GM12878 (cell line): Measurements from ENCODE around the gene IL1B. TPM values are rescaled to one million over a fixed set of nuclear protein-coding genes. Genes with fewer than 3 reads are reported as not detected.

Experiments used
- ATAC-seq: fragments of 200-7000 bp; cut with Tn5 transposase; 3 replicates; pipeline ENCODE4 v1.9.1; 2020; ENCODE audit warnings: mild to moderate bottlenecking, moderate library complexity
- BruUV-seq: library from RNA; stranded (reverse); fragments of 400-500 nt; replicated peaks from 2 replicates; lab custom pipeline; 2021; lab: Mats Ljungman, UMichigan
- CTCF ChIA-PET: fragments of 300-600 bp; sonication (Branson Sonifier 250); formaldehyde crosslinking; extraction: SDS; loops from one replicate; lab custom pipeline; 2021; ENCODE audit warnings: inconsistent platforms; lab: Yijun Ruan, JAX
- POLR2A ChIA-PET: fragments of 350-600 bp; formaldehyde crosslinking; extraction: SDS; loops from one replicate; lab custom pipeline; 2021; ENCODE audit warnings: inconsistent platforms; lab: Charles Lee
- RAD21 ChIA-PET: fragments of 300-600 bp; sonication (Branson Sonifier 250); formaldehyde crosslinking; loops from one replicate; lab custom pipeline; 2023; ENCODE audit warnings: antibody characterized with exemption; ENCODE audit not compliant: unreplicated experiment; lab: Charles Lee
- SMC1A ChIA-PET: fragments of 300-600 bp; sonication (Branson Sonifier 250); formaldehyde crosslinking; loops from one replicate; lab custom pipeline; 2023; ENCODE audit not compliant: unreplicated experiment, uncharacterized antibody; lab: Charles Lee
- DNase-seq: peaks from one replicate; pipeline ENCODE4 v3.0.0-alpha.2; 2011; ENCODE audit warnings: low read depth, low spot score
- FAIRE-seq: peaks from 3 replicates; lab custom pipeline; 2011; peaks lifted over from hg19 to GRCh38; lab: Jason Lieb, UNC
- H2AFZ ChIP-seq: 2 replicates; pipeline ENCODE4 v1.6.0; 2011; ENCODE audit warnings: low read depth, low read length, control low read depth; ENCODE audit not compliant: control insufficient read depth
- H3K27ac ChIP-seq: 2 replicates; pipeline ENCODE4 v1.5.1; 2011; ENCODE audit warnings: control low read depth; ENCODE audit not compliant: control insufficient read depth, insufficient read depth
- H3K27me3 ChIP-seq, 2 experiments: replicated peaks in 1 of 2; 2 replicates each; pipeline versions ENCODE4 v1.6.0 to v1.6.1; 2011; ENCODE audit warnings: low read length in 1 of 2; ENCODE audit not compliant: control insufficient read depth in 2 of 2, insufficient read depth in 2 of 2
- H3K36me3 ChIP-seq, 2 experiments: 2 replicates each; pipeline ENCODE4 v1.5.1; 2011; ENCODE audit warnings: low read length in 1 of 2; ENCODE audit not compliant: control insufficient read depth in 2 of 2, insufficient read depth in 2 of 2
- H3K4me1 ChIP-seq: 2 replicates; pipeline ENCODE4 v1.6.1; 2011; ENCODE audit warnings: mild to moderate bottlenecking, low read length, moderate library complexity, mixed read lengths; ENCODE audit not compliant: control insufficient read depth, insufficient read depth
- H3K4me2 ChIP-seq: 2 replicates; pipeline ENCODE4 v1.6.0; 2011; ENCODE audit warnings: control low read depth; ENCODE audit not compliant: control insufficient read depth, insufficient read depth
- H3K4me3 ChIP-seq: fragments of 200-600 bp; sonication (generic); 2 replicates; pipeline ENCODE4 v1.5.1; 2016
- H3K79me2 ChIP-seq: 2 replicates; pipeline ENCODE4 v1.6.0; 2011; ENCODE audit warnings: low read length; ENCODE audit not compliant: control insufficient read depth, insufficient read depth
- H3K9ac ChIP-seq: 2 replicates; pipeline ENCODE4 v1.8.0; 2011; ENCODE audit warnings: low read length, control low read depth, mixed read lengths; ENCODE audit not compliant: control insufficient read depth, insufficient read depth
- H3K9me3 ChIP-seq: replicated peaks from 3 replicates; pipeline ENCODE4 v1.5.1; 2011; ENCODE audit warnings: mild to moderate bottlenecking, low read length; ENCODE audit not compliant: control insufficient read depth, insufficient read depth
- H4K20me1 ChIP-seq: 2 replicates; pipeline ENCODE4 v1.6.0; 2011; ENCODE audit not compliant: control insufficient read depth, insufficient read depth
- ATF7 ChIP-seq: fragments of 450-650 bp; IDR thresholded peaks from 2 replicates; pipeline ENCODE4 v1.6.1; 2016; ENCODE audit warnings: low read depth, mild to moderate bottlenecking
- BCL11A ChIP-seq: IDR thresholded peaks from 2 replicates; pipeline ENCODE4 v1.6.1; 2011; ENCODE audit warnings: low read depth, low read length
- BRCA1 ChIP-seq: IDR thresholded peaks from 2 replicates; pipeline ENCODE4 v1.6.1; 2011; ENCODE audit warnings: low read depth, low read length, improper control_type of control experiment
- CBX3 ChIP-seq: fragments of 200-600 bp; sonication (generic); IDR thresholded peaks from 2 replicates; pipeline ENCODE4 v1.6.1; 2016; ENCODE audit warnings: low read depth, borderline replicate concordance
- CHD4 ChIP-seq: fragments of 200-600 bp; sonication (generic); IDR thresholded peaks from 2 replicates; pipeline ENCODE4 v1.6.1; 2016; ENCODE audit warnings: mild to moderate bottlenecking
- ETV6 ChIP-seq, 2 experiments: fragments of 450-650 bp in 1 of 2; IDR thresholded peaks in 1 of 2; conservative IDR thresholded peaks in 1 of 2; 2 replicates each; pipeline ENCODE4 v1.6.1; 2014; ENCODE audit warnings: antibody characterized with exemption in 1 of 2, borderline replicate concordance in 1 of 2, low read depth in 1 of 2, mild to moderate bottlenecking in 1 of 2, moderate library complexity in 1 of 2
- NFYA ChIP-seq: IDR thresholded peaks from 2 replicates; pipeline ENCODE4 v1.6.1; 2011; ENCODE audit warnings: low read depth, mild to moderate bottlenecking, low read length, improper control_type of control experiment, borderline replicate concordance
- POLR2A ChIP-seq: IDR thresholded peaks from 2 replicates; pipeline ENCODE4 v1.6.1; 2011; ENCODE audit warnings: low read depth, mild to moderate bottlenecking, low read length
- STAT1 ChIP-seq: fragments of 450-650 bp; conservative IDR thresholded peaks from 2 replicates; pipeline ENCODE4 v1.6.1; 2014; ENCODE audit warnings: antibody characterized with exemption, mild to moderate bottlenecking
- TCF3 ChIP-seq: IDR thresholded peaks from 2 replicates; pipeline ENCODE4 v1.6.1; 2012; ENCODE audit warnings: low read depth, mild to moderate bottlenecking, low read length, borderline replicate concordance; ENCODE audit not compliant: insufficient read depth
- WGBS: methylation state at CpG from one replicate; pipeline ENCODE4 v1.1.6; 2016; ENCODE audit warnings: low lambda C conversion rate; ENCODE audit not compliant: insufficient replicate concordance, insufficient coverage; ENCODE audit errors: missing lambda C conversion rate; 5-methylcytosine and 5-hydroxymethylcytosine counted together
- in situ Hi-C: fragments of 300-500 bp; cut with MboI; formaldehyde crosslinking; loops from 9 replicates; pipeline ENCODE4 v1.14.3; 2018; ENCODE audit warnings: mixed read lengths
- intact Hi-C: fragments of 100-400 bp; cut with micrococcal nuclease; formaldehyde crosslinking; loops from one replicate; pipeline ENCODE4 v1.14.2; 2022; ENCODE audit not compliant: unreplicated experiment
- polyA plus RNA-seq, 11 experiments: library from polyadenylated mRNA; depleted of rRNA in 4 of 11; unstranded in 6 of 11; stranded (reverse) in 5 of 11; fragments of >200 nt; fragmentation: Nextera tagmentation in 4 of 11; fragmentation: Illumina TruSeq in 1 of 11; extraction: Ambion mirVana in 4 of 11; extraction: Trizol in 1 of 11; gene quantifications; 1 replicate in 1 of 11; 2 replicates in 10 of 11; pipeline versions ENCODE4 v1.2.1 to v1.2.3, GENCODE V29; 2011 to 2016; ENCODE audit warnings: inconsistent platforms in 2 of 11, missing spikeins in 2 of 11, low read depth in 1 of 11
- total RNA-seq, 4 experiments: library from RNA; depleted of rRNA in 3 of 4; stranded (reverse); fragments of >200 nt in 3 of 4; fragmentation: Illumina TruSeq in 1 of 4; extraction: Trizol in 1 of 4; gene quantifications; 2 replicates each; pipeline versions ENCODE4 v1.2.1 to v1.2.3, GENCODE V29; 2013 to 2021
- TF ChIP-seq, protein P1 (sequence below): fragments of 450-650 bp; IDR thresholded peaks from 2 replicates; pipeline ENCODE4 v1.6.1; 2016; ENCODE audit warnings: mild to moderate bottlenecking
- TF ChIP-seq, protein P2 (sequence below): fragments of 450-650 bp; IDR thresholded peaks from 2 replicates; pipeline ENCODE4 v1.6.1; 2017; ENCODE audit warnings: mild to moderate bottlenecking, low read depth, inconsistent platforms; ENCODE audit not compliant: poor library complexity, severe bottlenecking

IL1B gene
- total and polyA plus RNA-seq, 10 of the 15 experiments (the other 5 are each of a cell fraction or from before 2014, with no cell fraction given), result 0.20 to 1.6 (median 0.84) TPM

DNA sequence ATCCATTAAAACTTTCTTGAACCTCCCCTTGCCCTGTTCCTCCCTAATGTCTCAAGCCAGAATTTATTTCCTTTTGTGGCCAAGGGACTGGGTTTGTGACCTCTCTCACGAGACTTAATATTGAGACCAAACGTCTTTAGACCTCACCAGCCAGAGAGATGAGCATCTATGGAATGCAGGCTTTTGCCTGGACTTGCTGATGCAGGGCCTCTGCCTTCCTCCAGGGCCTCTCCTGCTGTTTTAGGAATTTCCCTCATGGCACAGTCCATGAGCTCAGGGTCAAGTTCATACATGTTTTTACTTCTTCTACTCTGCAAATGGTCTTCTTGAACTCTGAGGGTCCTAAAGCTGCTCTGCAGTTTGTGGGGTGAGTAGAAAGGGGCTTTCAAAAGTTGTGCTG is 22.3 kb downstream of the IL1B start:
- 62% methylated on average over 2 of the region's 2 CpGs for WGBS
- Histone ChIP-seq H2AFZ (no peak overlapping the region), H3K27me3 (no peaks in the 10 kb centered on the region), H3K9me3 (no peaks in the 10 kb centered on the region; the same call in 2 of the 3 replicates), H3K79me2 (no peaks in the 10 kb centered on the region), H3K27ac (no peak overlapping the region), H3K4me2 (no peak overlapping the region), H4K20me1 (no peaks in the 10 kb centered on the region), H3K9ac (no peak overlapping the region), H3K4me1 (peaks cover 15% of the 10 kb centered on the region), H3K36me3 (no peaks in the 10 kb centered on the region), H3K4me3 (no peak overlapping the region)
- in situ Hi-C loops (no loop called here), intact Hi-C loops (no loop called here)
- no TSS peak for BruUV-seq
- CTCF ChIA-PET, result interaction anchor here (0.7 to 2.0 kb wide), 5 partner anchors 29 to 111 kb away, joined by 3 to 8 read pairs (median 3); no protein-coding TSS in a partner anchor
- FAIRE-seq (no peak), DNase-seq (no peak), ATAC-seq (no peak)
- POLR2A ChIA-PET, result interaction anchor here (0.9 to 3.1 kb wide), 2 partner anchors 13 to 22 kb away, joined by 3 to 15 read pairs; partner anchors contain the start of gene IL1B
- TF ChIP-seq, protein P1, sequence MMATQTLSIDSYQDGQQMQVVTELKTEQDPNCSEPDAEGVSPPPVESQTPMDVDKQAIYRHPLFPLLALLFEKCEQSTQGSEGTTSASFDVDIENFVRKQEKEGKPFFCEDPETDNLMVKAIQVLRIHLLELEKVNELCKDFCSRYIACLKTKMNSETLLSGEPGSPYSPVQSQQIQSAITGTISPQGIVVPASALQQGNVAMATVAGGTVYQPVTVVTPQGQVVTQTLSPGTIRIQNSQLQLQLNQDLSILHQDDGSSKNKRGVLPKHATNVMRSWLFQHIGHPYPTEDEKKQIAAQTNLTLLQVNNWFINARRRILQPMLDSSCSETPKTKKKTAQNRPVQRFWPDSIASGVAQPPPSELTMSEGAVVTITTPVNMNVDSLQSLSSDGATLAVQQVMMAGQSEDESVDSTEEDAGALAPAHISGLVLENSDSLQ, result no peak
- TF ChIP-seq CHD4 (no peak), POLR2A (no peak), BCL11A (no peak), STAT1 (no peak), TCF3 (no peak), ATF7 (no peak), NFYA (no peak), BRCA1 (no peak), CBX3 (no peak), ETV6 (conservative IDR thresholded peaks at IDR 0.05 in 1 of 2, IDR thresholded peaks at IDR 0.05 in 1 of 2; ENCODE audit: borderline replicate concordance in 1 of 2, low read depth in 1 of 2) (no peak)
- TF ChIP-seq, protein P2, sequence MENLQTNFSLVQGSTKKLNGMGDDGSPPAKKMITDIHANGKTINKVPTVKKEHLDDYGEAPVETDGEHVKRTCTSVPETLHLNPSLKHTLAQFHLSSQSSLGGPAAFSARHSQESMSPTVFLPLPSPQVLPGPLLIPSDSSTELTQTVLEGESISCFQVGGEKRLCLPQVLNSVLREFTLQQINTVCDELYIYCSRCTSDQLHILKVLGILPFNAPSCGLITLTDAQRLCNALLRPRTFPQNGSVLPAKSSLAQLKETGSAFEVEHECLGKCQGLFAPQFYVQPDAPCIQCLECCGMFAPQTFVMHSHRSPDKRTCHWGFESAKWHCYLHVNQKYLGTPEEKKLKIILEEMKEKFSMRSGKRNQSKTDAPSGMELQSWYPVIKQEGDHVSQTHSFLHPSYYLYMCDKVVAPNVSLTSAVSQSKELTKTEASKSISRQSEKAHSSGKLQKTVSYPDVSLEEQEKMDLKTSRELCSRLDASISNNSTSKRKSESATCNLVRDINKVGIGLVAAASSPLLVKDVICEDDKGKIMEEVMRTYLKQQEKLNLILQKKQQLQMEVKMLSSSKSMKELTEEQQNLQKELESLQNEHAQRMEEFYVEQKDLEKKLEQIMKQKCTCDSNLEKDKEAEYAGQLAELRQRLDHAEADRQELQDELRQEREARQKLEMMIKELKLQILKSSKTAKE, result no peak
- RAD21 ChIA-PET, result interaction anchor here (0.8 kb wide), 1 partner anchor 128 kb away, joined by 3 read pairs; no protein-coding TSS in a partner anchor
- SMC1A ChIA-PET, result interaction anchor here (0.7 to 5.0 kb wide), 6 partner anchors 9 to 72 kb away, joined by 3 to 18 read pairs (median 4); no protein-coding TSS in a partner anchor
